PC-9 (cell line): Measurements from ENCODE around the gene TTC39B. TPM values are rescaled to one million over a fixed set of nuclear protein-coding genes. Genes with fewer than 3 reads are reported as not detected.
"Not testable (repeated sequence)": the region's sequence is repeated elsewhere in the genome, so short reads cannot be mapped to it uniquely, and the experiment has no call there.

Source experiments
- BruUV-seq: library from RNA; stranded (reverse); fragments of 400-500 nt; replicated peaks from 2 replicates; lab custom pipeline; 2021; lab: Mats Ljungman, UMichigan
- CTCF ChIA-PET: fragments of 300-600 bp; sonication (Branson Sonifier 250); formaldehyde crosslinking; loops from one replicate; lab custom pipeline; 2022; ENCODE audit warnings: antibody characterized with exemption; lab: Charles Lee
- POLR2A ChIA-PET: fragments of 300-600 bp; sonication (Branson Sonifier 250); formaldehyde crosslinking; loops from one replicate; lab custom pipeline; 2022; ENCODE audit warnings: antibody characterized with exemption; ENCODE audit not compliant: unreplicated experiment; lab: Charles Lee
- DNase-seq, 2 experiments: peaks; one replicate each; pipeline versions ENCODE4 v3.0.0 to v3.0.0-alpha.2; 2015 to 2022; ENCODE audit warnings: mixed read lengths in 1 of 2
- H2AFZ ChIP-seq: fragments of 200-600 bp; sonication (generic); 2 replicates; pipeline ENCODE4 v1.8.1; 2017; ENCODE audit warnings: antibody characterized with exemption
- H3F3A ChIP-seq: fragments of 200-600 bp; sonication (generic); 2 replicates; pipeline ENCODE4 v1.8.1; 2017; ENCODE audit warnings: antibody characterized with exemption, mild to moderate bottlenecking, low read depth; ENCODE audit not compliant: insufficient read depth
- H3K27ac ChIP-seq: fragments of 200-600 bp; sonication (generic); 2 replicates; pipeline ENCODE4 v1.6.1; 2016; ENCODE audit warnings: mixed run types
- H3K27me3 ChIP-seq: fragments of 200-600 bp; sonication (generic); 2 replicates; pipeline ENCODE4 v1.6.1; 2016; ENCODE audit warnings: low read depth, mixed run types; ENCODE audit not compliant: insufficient read depth
- H3K36me3 ChIP-seq: fragments of 200-600 bp; sonication (generic); 2 replicates; pipeline ENCODE4 v1.6.1; 2016; ENCODE audit warnings: low read depth, mixed run types
- H3K4me1 ChIP-seq: fragments of 200-600 bp; sonication (generic); replicated peaks from 2 replicates; pipeline ENCODE4 v1.6.1; 2016; ENCODE audit warnings: mixed run types; ENCODE audit not compliant: insufficient read depth
- H3K4me2 ChIP-seq: fragments of 200-600 bp; sonication (generic); 2 replicates; pipeline ENCODE4 v1.6.1; 2017; ENCODE audit warnings: mixed run types
- H3K4me3 ChIP-seq: fragments of 200-600 bp; sonication (generic); 2 replicates; pipeline ENCODE4 v1.6.1; 2016; ENCODE audit warnings: mixed run types
- H3K79me2 ChIP-seq: fragments of 200-600 bp; sonication (generic); 2 replicates; pipeline ENCODE4 v1.6.1; 2017; ENCODE audit warnings: low read depth, mixed run types
- H3K9me2 ChIP-seq: fragments of 200-600 bp; sonication (generic); 2 replicates; pipeline ENCODE4 v1.8.1; 2017; ENCODE audit warnings: mild to moderate bottlenecking; ENCODE audit not compliant: insufficient read depth
- H3K9me3 ChIP-seq: fragments of 200-600 bp; sonication (generic); 2 replicates; pipeline ENCODE4 v1.8.1; 2016; ENCODE audit warnings: low read depth; ENCODE audit not compliant: insufficient read depth
- H4K20me1 ChIP-seq: fragments of 200-600 bp; sonication (generic); 2 replicates; pipeline ENCODE4 v1.8.1; 2017; ENCODE audit not compliant: insufficient read depth
- CTCF ChIP-seq: fragments of 200-600 bp; sonication (generic); conservative IDR thresholded peaks from 2 replicates; pipeline ENCODE4 v1.6.1; 2017; ENCODE audit warnings: mixed run types, antibody characterized with exemption, mild to moderate bottlenecking, moderate library complexity
- EZH2 ChIP-seq: fragments of 200-600 bp; sonication (generic); IDR thresholded peaks from 2 replicates; pipeline ENCODE4 v1.8.0; 2017; ENCODE audit warnings: antibody characterized with exemption, low read depth
- intact Hi-C: fragments of 100-400 bp; cut with micrococcal nuclease; formaldehyde crosslinking; loops from one replicate; pipeline ENCODE4 v1.10.0; 2022; ENCODE audit not compliant: unreplicated experiment
- total RNA-seq: library from RNA; stranded (reverse); gene quantifications from 2 replicates; pipeline ENCODE4 v1.2.3, GENCODE V29; 2021

Gene TTC39B
- total RNA-seq, 1 experiment from 2014 or later: 8.8 TPM

- DNase-seq: no peak
- BruUV-seq: no TSS peak
- no peak overlapping the region for H3K4me3 ChIP-seq
- no peaks in the 10 kb centered on the region for H3K36me3 ChIP-seq
- CTCF ChIA-PET: no interaction called here
- H3K9me3 ChIP-seq: no peaks in the 10 kb centered on the region
- no peaks in the 10 kb centered on the region for H4K20me1 ChIP-seq
- H3K9me2 ChIP-seq: no peaks in the 10 kb centered on the region
- H3K27ac ChIP-seq: no peak overlapping the region
- intact Hi-C loops: no loop called here
- H3K27me3 ChIP-seq: no peaks in the 10 kb centered on the region
- H3K79me2 ChIP-seq: no peaks in the 10 kb centered on the region
- H3K4me2 ChIP-seq: no peak overlapping the region
- no peaks in the 10 kb centered on the region for H3K4me1 ChIP-seq
- H2AFZ ChIP-seq: no peak overlapping the region
- no peak for TF ChIP-seq CTCF
- TF ChIP-seq EZH2: no peak
- POLR2A ChIA-PET: no interaction called here
- no peaks in the 10 kb centered on the region for H3F3A ChIP-seq
Observed at GRCh38 chr9:15332939-15333338, 25.9 kb upstream of the TTC39B start.

GRCh38 chr9:15329539-15330109 is 22.6 kb upstream of the TTC39B start:
- no peaks in the 10 kb centered on the region for H3K36me3 ChIP-seq
- H3K79me2 ChIP-seq: no peaks in the 10 kb centered on the region
- no peak overlapping the region for H3K4me3 ChIP-seq
- ChIA-PET POLR2A (no interaction called here), CTCF (no interaction called here)
- no peaks in the 10 kb centered on the region for H3K4me1 ChIP-seq
- no peak overlapping the region for H3K4me2 ChIP-seq
- H3K9me3 ChIP-seq: no peaks in the 10 kb centered on the region
- no peaks in the 10 kb centered on the region for H4K20me1 ChIP-seq
- no peaks in the 10 kb centered on the region for H3F3A ChIP-seq
- no peak for DNase-seq
- intact Hi-C loops: no loop called here
- no peaks in the 10 kb centered on the region for H3K9me2 ChIP-seq
- no peak overlapping the region for H3K27ac ChIP-seq
- no peaks in the 10 kb centered on the region for H3K27me3 ChIP-seq
- no TSS peak for BruUV-seq
- no peak overlapping the region for H2AFZ ChIP-seq
- TF ChIP-seq EZH2 (no peak), CTCF (no peak)

GRCh38 chr9:15328946-15329345 is 21.9 kb upstream of the TTC39B start:
- no TSS peak for BruUV-seq

GRCh38 chr9:15322695-15323094 is 15.7 kb upstream of the TTC39B start:
- BruUV-seq, H3K27ac ChIP-seq, H3K36me3 ChIP-seq, H3F3A ChIP-seq, H3K27me3 ChIP-seq, intact Hi-C loops, H3K4me2 ChIP-seq, POLR2A ChIA-PET, H3K4me1 ChIP-seq, H2AFZ ChIP-seq, DNase-seq, H3K9me2 ChIP-seq, H3K4me3 ChIP-seq, H4K20me1 ChIP-seq, H3K79me2 ChIP-seq, CTCF ChIA-PET, H3K9me3 ChIP-seq: not testable (repeated sequence)

More at GRCh38 chr9:15328946-15329345, 21.9 kb upstream of the TTC39B start:
- ChIA-PET CTCF (no interaction called here), POLR2A (no interaction called here)
- H3K27ac ChIP-seq: no peak overlapping the region
- H4K20me1 ChIP-seq: no peaks in the 10 kb centered on the region
- H3K4me2 ChIP-seq: no peak overlapping the region
- intact Hi-C loops: no loop called here
- no peaks in the 10 kb centered on the region for H3K79me2 ChIP-seq
- no peaks in the 10 kb centered on the region for H3K36me3 ChIP-seq
- TF ChIP-seq EZH2: no peak
- no peak for TF ChIP-seq CTCF
- H3K9me2 ChIP-seq: no peaks in the 10 kb centered on the region
- no peaks in the 10 kb centered on the region for H3K4me1 ChIP-seq
- H3K9me3 ChIP-seq: no peaks in the 10 kb centered on the region
- no peaks in the 10 kb centered on the region for H3F3A ChIP-seq
- no peaks in the 10 kb centered on the region for H3K27me3 ChIP-seq
- no peak overlapping the region for H2AFZ ChIP-seq
- H3K4me3 ChIP-seq: no peak overlapping the region
- no peak for DNase-seq

GRCh38 chr9:15319661-15320060 is 12.6 kb upstream of the TTC39B start:
- H3K4me1 ChIP-seq, H3K4me2 ChIP-seq, H3K9me3 ChIP-seq, POLR2A ChIA-PET, H3K9me2 ChIP-seq, BruUV-seq, H3F3A ChIP-seq, H4K20me1 ChIP-seq, H2AFZ ChIP-seq, H3K4me3 ChIP-seq, H3K79me2 ChIP-seq, H3K27me3 ChIP-seq, intact Hi-C loops, H3K27ac ChIP-seq, DNase-seq, H3K36me3 ChIP-seq: not testable (repeated sequence)
- CTCF ChIA-PET: interaction anchor here (0.6 kb wide), 1 partner anchor 12 kb away, joined by 4 read pairs; no protein-coding TSS in a partner anchor
